NCI-H1417 (cell line): ENCODE results near the gene CMTM8.
A peak's percentile ranks its signal among the peaks of the same experiment; 100 is the strongest.

ENCODE experiments used
- DNase-seq, 3 experiments: peaks; one replicate each; lab custom pipeline; 2025; lab: John Stamatoyannopoulos, UW

The CMTM8 gene

DNA sequence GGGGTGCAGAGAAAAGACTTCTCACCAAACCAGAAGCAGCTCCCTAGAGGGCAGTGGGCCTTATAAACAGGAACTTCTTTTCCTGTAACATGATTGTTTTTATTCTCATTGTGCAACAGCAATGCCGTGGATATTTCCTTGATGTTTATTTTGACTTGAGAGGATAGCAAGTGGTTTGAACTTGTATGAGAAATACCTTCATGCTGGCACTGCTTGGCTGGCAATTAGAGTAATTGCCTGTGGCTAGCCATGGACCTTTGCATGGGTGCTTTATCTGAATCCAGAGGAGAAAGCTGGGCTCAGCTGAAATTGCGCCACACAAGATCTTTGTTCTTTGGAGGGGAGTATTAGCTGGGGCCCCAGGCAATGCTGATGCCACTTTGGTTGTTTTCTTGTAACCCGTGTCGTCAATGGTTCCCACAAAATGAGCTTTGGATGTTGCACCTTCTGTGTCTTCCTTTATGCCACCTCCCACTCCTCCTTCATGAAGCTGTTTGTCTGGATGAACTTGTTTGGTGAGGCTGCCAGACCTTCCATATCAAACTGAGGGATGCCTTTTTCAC, 37.9 kb downstream of the CMTM8 start:
- DNase-seq, result peak in 2 of 3 experiments; percentile 27 to 38

DNA sequence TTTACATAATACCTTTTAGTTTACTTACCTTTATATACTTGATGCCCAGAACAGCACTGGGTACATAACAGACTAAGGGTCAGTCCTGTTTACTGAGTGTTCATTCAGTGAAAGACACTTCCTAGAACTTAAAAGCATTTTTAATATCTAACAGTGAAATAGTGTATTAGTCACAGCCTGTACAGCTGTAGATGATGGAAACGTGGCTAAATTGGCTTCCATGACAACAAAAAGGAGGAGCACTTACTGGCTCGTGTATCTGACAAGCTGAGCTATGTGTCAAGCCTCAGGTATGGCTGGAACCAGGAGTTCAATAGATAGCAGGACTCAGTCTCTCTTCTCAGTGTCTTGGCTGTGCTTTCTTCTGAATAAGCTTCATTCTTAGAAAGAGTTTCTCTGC, 40.2 kb downstream of the CMTM8 start:
- no peak for DNase-seq

DNA sequence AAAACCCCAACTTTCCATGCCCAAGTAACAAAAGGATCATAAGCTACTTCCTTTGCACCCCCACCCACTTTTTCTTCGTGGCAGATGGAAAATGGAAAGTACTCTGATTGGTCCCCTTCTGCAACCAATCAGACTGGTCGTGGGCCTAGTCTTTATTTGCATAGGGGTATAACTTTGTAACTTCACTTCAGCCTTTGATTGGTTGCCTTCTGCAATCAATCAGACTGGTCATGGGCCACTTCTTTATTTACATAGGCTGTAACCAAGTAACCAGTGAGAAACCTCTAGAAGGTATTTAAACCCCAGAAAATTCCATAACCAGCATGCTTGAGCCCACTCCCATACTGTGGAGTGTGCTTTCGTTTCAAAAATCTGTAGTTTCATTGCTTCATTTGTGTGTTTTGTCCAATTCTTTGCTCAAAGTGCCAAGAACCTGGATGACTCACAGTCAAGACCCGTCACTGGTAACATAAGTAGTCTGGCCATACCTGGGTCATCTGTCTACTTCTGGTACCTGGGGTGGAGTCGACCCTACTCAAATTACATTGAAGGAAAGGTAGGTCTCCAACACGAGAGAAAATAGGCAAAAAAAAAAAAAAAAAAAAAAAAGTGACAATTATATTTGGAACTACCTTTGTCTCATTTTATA, 41.9 kb downstream of the CMTM8 start:
- DNase-seq, result no peak

DNA sequence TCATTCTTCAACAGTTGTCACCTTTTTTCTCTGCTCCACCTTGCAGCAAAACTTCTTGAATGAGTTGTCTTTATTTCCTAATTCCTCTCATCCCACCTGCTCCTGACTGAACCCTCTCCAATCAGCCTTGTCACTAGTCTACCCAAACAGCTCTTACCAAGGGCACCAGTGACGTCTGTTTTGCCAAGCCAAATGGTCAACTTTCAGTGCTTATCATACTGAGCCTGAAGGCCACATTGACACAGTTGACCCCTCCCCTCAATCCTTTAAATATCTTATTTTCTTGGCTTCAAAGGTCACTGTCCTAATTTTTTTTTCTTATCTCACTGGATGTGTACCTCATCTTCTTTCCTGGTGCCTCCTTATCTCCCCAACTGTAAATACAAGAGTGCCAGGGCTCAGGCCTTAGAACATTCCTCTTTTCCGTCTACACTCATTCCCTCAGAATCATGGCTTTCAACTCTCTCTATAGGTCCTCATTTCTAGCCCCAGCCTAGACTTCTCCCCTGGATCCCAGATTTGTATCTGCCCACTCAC, 43.2 kb downstream of the CMTM8 start:
- no peak for DNase-seq

DNA sequence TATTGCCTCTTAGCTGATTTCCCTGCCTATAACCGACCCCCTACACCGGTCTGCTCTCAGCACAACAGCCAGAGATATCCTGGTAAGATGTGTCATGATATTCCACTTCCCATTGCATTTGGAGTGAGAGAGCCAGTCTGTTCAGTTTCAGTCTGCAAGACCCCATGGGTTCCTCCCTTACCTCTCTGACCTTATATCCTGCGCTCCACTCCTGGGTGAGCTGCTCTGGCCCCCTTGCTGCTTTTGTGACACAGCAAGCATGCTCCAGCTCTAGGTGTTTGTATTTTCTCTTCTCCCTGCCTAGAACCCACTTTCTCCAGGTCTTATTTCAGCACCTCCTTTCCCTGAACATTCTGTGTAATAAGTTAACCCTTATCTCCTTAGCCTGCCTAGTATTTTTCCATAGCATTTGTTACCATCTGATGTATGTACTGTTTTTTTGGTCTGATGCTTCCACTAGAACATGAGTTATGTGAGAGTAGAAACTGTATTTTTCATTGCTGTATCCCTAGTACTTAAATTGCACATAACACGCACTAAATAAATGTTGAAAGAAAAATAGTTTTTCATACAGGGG, 44.2 kb downstream of the CMTM8 start:
- DNase-seq, result no peak

DNA sequence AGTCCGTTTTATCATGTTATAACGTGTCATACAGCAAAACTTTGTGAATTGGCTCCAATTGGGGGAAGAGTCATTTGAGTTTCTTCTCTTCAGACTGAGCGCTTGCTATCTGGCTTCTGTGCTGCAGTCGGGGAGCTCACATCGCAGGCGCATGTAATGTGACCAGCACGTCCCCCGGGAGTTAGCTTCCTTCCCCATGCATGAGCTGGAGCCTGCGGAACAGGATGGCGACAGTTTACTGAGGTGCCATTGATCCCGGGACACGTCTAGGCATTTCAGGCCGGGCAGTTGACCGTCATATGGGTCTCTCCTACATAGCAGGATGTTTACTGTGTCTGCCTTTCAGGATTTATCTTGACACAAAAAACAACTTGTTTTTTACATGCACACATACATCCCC, 44.8 kb downstream of the CMTM8 start:
- no peak for DNase-seq

DNA sequence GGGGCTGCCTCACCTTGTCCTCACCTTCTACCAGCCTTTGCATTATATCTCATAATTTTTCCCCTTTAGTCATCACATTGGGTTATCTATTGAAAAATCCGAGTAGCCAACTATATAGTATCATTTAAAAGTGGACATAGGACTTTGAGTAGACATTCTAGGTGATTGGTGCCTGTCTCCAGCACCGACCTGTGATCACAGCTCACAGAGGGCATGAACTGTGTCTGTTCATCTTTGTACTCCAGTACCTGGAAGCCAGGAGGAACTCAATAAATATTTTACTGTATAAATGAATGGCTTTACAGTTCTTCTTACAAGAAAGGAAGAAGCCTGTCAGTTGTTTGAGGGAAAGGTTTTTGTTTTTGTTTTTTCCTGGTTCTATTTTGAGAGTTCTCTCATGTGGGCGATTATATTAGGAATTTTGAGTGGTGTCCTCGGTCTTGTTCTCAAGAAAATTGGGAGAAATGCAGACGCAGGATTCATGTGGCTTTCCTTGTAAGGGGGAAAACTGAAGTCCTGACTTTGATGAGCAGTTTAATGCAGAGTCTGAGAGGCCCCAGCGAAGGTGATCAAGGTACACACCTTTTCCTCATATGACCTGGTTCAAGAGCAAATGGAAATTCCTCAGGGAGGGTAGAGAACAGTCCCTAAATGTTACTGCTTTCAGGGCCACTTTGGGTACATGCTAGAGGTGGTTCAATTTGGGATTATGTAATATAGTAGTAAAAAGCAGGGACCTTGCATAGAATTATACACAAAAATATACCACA, 46.1 kb downstream of the CMTM8 start:
- DNase-seq, result peak in 1 of 3 experiments; percentile 28

DNA sequence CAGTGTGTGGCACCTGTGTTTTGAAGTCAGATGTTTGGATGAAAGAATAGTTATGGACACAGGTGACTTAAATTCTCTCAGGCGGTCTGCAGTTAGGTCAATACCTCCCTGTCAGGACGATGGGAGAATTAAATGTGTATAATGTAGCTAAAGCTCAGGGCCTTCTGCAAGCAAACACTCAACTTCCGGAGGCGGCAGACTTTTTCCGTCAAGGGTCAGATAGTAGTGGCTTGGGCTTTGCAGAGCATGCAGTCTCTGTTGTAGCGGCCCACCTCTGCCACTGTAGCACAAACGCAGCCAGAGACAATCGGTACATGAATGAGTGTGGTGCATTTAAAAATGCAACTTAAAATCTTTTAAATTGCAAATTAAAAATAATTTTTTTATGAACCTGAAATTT, 47.4 kb downstream of the CMTM8 start:
- DNase-seq, result peak in 1 of 3 experiments; percentile 53

- no peak for DNase-seq
Measured at GRCh38 chr3:32288819-32289218, 50.3 kb downstream of the CMTM8 start.

DNA sequence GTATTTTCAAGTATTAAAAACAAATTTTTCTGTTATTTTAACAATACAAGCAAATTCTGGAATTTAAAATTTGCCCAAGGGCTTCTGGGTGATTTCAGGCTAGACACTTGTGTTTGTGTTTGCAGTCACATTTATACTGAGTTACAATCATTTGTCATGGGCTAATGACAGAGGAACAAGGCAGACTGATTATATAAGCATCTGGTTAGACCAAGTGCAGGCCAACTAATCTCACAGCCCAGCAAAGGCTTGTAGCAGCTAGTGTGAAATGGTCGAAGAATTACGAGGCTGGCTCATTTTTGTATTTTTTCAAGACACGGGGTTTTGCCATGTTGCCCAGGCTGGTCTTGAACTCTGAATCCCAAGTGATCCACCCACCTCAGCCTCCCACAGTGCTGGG, 52.1 kb downstream of the CMTM8 start:
- peak in 1 of 3 experiments; percentile 34 for DNase-seq

DNA sequence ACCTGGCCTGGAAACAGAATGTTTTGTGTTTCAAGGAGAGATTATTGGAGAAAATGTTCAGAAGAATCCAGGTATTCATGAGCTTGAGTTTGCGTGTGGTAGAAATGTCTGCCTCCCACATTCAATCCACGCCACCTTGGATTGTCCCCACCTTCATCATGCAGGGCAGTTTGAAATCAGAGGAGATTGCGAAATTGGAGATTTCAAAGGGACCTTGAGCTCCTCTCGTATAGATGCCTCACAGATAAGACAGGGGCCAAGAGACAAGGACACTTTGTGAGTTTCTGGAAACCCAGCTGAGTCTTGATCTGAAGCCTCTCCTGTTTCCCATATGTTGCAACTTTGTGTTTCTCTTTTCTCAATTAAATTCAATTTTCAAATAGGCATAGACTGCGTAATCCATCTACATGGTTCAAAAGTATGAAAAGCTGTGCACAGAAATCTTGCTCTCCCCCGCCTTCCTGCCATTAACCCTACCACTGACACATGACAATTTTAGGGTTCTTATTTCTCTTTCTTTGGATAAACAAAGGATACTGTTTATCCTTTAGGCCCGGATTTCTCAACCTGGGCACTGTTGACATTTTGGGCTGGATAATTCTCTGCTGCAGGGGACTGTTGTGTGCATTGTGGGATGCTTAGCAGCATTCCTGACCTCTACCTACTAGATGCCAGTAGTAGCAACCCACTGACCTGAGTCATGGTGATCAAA, 53.8 kb downstream of the CMTM8 start:
- no peak for DNase-seq

DNA sequence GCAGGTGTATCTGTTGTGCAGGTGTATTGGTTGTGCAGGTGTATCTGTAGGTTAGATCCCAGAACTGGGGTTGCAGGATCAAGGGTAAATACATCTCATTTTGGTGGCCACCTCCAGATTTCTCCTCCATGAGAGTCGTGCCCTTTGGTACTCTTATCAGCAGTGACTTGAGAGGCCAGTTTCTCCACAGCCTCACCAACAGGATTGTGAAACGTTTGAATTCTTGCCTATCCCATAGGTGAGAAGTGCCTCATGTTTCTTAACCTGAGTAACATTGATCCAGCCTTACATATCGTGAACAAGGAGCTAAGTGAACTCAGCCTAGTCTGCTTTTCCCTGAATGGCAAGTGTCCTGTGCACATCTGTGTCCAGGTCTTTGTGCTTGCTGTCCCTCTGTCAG, 55.4 kb downstream of the CMTM8 start:
- no peak for DNase-seq

DNA sequence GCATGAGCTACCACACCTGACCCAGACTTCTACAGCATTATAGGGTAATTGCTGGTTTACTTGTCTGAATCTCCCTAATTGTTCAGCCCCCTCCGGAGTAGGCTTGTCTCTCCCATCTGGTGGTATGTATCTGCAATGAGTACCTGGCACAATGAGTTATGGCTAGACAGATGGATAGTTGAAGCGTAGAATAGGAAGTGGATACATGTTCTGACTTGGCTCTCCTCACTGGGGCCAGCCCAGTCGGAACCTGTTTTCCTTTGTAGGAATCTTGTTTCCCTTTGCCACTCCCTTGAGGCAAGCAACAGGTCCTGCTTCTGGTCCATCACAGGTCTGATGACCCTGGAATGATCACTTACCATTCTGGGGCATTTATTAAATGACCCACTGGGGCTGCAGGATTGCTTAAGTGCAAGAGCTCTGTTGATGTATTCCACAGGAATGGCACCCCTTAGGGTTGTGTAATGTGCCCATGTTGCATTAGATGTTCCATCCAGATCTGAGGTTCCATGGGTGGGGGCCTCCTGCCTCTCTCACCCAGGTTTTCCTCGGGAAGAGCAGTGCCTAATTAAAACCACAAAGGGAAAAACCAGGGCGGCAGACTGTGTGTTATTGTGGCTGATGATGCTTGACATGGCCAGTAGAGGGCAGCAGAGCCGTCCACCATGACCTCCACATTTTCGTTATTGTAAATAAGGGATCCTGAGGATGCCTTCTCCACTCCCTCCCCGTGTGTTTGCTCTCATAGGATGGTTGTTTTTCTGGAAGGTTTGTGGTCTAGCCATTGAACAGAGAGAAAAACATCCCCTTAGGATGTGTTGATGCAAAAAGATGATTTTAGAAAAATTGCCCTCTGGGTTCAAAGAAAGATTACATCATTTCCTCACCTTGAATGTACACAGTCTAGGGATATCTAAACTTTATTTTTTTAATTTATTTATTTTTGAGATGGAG, 58.0 kb downstream of the CMTM8 start:
- peak; percentile 27 to 80 (median 40) for DNase-seq

GRCh38 chr3:32297366-32297765, 58.9 kb downstream of the CMTM8 start:
- no peak for DNase-seq

GRCh38 chr3:32301426-32301825, 62.9 kb downstream of the CMTM8 start:
- no peak for DNase-seq

DNA sequence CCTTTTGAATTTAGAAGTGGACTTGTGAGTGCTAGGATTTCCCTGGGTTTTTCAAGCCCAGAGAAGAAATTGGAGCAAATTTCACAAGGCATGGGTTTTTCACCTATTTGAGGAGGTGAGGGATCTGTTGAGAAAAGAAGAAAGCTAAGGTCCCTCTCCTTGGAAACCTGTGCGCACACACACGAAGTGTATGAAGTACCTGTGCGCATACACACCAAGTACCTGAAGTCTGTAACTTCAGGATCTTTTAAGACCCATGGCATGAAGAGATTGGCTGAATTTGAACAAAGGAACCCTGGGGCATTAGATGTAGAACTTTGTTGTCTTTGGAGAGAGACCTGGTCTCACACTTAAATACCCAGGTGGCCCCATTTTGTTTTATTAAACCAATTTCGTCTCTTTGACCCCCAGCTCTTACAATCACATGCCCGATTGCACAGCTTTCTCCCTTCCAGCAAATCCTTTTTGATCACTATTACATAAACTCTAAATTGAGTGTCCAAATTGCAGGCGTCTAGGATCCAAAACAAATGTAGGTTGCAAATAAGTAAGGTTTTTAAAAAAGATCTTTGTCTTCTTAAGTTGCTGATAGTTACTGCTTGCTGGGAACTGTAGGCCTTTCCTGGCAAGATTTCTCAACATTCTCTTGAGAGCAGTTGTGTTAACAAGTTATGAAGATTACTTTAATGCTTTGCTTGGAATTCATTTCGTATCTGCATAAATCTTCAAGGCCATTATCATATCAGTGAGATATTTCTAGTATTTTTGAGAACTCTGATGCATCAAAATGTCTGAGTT, 64.3 kb downstream of the CMTM8 start:
- DNase-seq, result no peak

DNA sequence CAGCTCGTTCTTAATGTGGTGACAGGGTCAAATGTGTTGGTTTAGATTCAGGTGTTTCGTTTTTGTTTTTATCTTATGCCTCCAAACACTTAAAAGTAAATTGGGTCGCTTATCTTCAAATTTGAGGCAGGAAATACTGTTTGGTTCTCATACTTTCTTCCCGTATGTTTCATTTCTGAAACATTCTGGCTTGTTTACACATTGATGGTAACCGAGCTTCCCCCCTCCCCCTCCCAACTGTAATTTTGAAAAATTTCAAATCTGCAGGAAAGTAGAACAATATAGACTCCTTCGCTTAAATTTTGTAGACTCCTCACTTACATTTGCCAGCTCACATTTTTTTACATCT, 64.9 kb downstream of the CMTM8 start:
- DNase-seq, result no peak

DNA sequence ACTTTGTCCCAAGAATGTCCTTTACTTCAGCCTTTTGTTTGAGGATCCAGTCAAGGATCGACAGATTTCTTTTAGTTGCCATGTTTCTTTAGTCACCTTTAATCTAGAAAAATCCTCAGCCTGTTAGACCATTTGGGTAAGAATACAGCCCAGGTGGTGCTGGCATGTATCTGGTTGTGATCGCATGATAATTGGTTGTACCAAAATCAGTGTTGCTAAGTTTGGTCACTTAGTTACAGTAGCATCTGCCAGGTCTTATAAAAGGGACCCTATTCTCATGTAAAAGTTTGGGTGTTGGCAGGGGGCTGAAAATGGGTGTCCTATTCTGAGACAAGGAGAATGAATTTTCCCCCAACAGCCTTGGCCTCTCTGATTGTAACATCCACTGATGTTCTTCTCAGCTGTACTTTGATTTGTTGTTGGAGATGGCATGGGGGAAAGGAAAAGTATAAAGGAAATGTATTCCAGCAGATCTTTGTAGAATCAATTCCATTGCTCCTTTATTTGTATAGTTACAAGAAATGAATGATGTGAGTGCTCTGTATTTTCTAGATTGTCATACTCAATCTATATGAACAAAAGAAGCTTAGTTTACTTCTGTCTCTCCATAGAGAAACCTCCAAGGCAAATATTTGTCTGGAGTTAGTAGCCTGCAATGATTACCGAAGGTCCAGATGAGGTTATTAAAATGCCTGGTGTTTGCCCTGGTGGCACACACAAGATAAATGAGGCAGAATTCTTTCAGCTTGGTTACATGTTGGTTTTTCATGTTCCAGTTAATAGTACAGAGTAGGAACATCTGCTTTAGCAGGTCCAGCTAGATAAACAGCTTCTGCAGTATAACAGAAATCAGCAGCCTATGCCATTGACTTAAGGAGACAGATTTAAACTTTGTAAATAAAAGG, 65.7 kb downstream of the CMTM8 start:
- peak in 2 of 3 experiments; percentile 28 to 83 for DNase-seq

- no peak for DNase-seq
Measured at GRCh38 chr3:32305361-32305876, 66.9 kb downstream of the CMTM8 start.
